ENCODE results near the gene ANKRD52.
"Not testable (repeated sequence)": the region's sequence is repeated elsewhere in the genome, so short reads cannot be mapped to it uniquely, and the experiment has no call there.

ANKRD52 gene

DNA sequence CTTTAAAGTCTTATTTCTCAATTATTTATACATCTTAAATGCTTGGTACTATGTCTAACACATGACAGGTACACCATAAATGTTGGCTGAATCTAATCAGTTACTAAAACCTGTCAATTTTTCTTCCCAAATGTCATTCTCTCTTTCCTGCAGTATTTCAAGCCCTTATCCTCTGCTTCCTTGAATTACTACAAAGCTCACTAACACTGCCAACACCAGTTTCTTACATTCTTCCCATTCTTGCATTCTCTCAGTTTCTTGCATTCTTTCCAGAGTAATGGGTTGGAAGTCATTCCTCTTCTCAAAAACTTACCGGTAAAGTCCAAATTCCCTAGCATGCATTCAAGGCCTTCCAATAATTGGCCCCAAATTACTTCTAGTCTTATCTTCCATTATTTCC lies 59.3 kb downstream of the ANKRD52 start:
- no peak overlapping the region for H3K9ac ChIP-seq (ENCODE audit: low read length)
- TF ChIP-seq EZH2phosphoT487 (IDR thresholded peaks at IDR 0.05; ENCODE audit: low read depth) = no peak
- TF ChIP-seq, protein P1, sequence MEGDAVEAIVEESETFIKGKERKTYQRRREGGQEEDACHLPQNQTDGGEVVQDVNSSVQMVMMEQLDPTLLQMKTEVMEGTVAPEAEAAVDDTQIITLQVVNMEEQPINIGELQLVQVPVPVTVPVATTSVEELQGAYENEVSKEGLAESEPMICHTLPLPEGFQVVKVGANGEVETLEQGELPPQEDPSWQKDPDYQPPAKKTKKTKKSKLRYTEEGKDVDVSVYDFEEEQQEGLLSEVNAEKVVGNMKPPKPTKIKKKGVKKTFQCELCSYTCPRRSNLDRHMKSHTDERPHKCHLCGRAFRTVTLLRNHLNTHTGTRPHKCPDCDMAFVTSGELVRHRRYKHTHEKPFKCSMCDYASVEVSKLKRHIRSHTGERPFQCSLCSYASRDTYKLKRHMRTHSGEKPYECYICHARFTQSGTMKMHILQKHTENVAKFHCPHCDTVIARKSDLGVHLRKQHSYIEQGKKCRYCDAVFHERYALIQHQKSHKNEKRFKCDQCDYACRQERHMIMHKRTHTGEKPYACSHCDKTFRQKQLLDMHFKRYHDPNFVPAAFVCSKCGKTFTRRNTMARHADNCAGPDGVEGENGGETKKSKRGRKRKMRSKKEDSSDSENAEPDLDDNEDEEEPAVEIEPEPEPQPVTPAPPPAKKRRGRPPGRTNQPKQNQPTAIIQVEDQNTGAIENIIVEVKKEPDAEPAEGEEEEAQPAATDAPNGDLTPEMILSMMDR (IDR thresholded peaks at IDR 0.05; ENCODE audit: low read depth, low read length) = no peak

DNA sequence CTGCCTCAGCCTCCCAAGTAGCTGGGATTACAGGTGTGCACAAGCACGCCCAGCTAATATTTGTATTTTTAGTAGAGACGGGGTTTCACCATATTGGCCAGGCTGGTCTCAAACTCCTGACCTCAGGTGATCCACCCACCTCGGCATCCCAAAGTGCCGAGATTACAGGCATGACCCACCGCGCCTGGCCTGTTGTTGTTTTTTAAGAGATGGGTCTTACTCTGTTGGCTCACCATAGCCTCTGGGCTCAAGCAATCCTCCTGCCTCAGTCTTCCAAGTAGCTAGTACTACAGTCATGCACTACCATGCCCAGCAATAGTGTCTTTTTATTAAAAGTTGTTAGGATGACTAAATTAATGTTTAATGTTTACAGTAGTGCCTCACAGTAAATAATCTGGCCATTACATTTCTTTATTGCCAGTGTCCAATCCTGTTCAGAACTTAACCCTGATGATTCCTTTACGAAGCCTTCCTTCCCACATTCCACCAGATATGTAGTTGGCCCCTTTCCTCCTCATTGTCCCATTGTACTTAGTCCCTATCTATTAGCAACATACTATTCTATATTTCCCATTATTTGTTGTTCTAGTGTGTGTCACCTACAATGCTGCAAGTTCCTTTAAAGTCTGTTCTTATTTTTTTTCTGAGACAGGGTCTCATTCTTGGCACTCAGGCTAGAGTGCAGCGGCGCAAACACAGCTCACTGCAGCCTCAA lies 60.1 kb downstream of the ANKRD52 start:
- Histone ChIP-seq H3K9me3 (ENCODE audit: insufficient read depth, low read length) (no peaks in the 10 kb centered on the region), H3K36me3 (replicated peaks; ENCODE audit: low read depth, low read length) (no peaks in the 10 kb centered on the region), H2AFZ (ENCODE audit: low read depth, low read length) (no peak overlapping the region), H3K27ac (ENCODE audit: low read length) (no peak overlapping the region), H3K4me2 (ENCODE audit: low read length) (no peak overlapping the region), H3K27me3 (ENCODE audit: low read depth, low read length) (no peaks in the 10 kb centered on the region), H3K9ac (ENCODE audit: low read length) (no peak overlapping the region), H3K4me3 (ENCODE audit: low read length) (no peak overlapping the region), H3K79me2 (ENCODE audit: low read length) (no peaks in the 10 kb centered on the region), H3K4me1 (ENCODE audit: low read length) (peaks cover 4% of the 10 kb centered on the region; the same call in 1 of the 2 replicates), H4K20me1 (ENCODE audit: insufficient read depth, low read length) (no peaks in the 10 kb centered on the region)
- TF ChIP-seq, protein P1 (IDR thresholded peaks at IDR 0.05; ENCODE audit: low read depth, low read length) = no peak
- no peak for TF ChIP-seq EZH2phosphoT487 (IDR thresholded peaks at IDR 0.05; ENCODE audit: low read depth)

More for the DNA sequence above, 59.3 kb downstream of the ANKRD52 start:
- H3K79me2 ChIP-seq (ENCODE audit: low read length) = no peaks in the 10 kb centered on the region
- no peak overlapping the region for H3K4me2 ChIP-seq (ENCODE audit: low read length)
- no peaks in the 10 kb centered on the region for H3K4me1 ChIP-seq (ENCODE audit: low read length)
- no peaks in the 10 kb centered on the region for H4K20me1 ChIP-seq (ENCODE audit: insufficient read depth, low read length)
- H3K4me3 ChIP-seq (ENCODE audit: low read length) = no peak overlapping the region
- no peaks in the 10 kb centered on the region for H3K9me3 ChIP-seq (ENCODE audit: insufficient read depth, low read length)
- H2AFZ ChIP-seq (ENCODE audit: low read depth, low read length) = no peak overlapping the region
- H3K27ac ChIP-seq (ENCODE audit: low read length) = no peak overlapping the region
- no peaks in the 10 kb centered on the region for H3K36me3 ChIP-seq (replicated peaks; ENCODE audit: low read depth, low read length)
- no peaks in the 10 kb centered on the region for H3K27me3 ChIP-seq (ENCODE audit: low read depth, low read length)

DNA sequence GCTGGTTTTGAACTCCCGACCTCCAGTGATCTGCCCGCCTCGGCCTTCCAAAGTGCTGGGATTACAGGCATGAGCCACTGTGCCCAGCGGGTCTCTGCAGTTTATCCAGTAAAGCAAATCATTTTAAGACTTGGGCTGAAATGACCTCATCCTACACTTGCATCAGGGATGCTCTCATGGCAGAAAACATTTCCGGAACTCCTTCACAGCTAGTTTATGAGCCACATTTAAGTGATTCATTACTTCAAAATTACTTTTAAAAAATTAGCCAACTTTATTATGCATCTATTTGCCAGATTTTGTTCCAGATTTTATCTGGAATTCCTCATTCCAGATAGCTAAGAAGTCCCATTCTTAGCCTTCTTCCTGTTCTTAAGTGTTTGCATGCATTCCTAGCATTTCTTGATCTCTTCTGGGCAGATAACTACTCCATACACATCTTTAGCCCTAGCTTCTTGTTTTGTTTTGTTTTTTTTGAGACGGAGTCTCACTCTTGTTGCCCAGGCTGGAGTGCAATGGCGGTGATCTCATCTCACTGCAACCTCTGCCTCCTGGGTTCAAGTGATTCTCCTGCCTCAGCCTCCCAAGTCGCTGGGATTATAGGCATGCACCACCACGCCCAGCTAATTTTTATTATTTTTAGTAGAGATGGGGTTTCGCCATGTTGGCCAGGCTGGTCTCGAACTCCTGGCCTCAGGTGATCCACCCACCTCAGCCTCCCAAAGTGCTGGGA lies 61.2 kb downstream of the ANKRD52 start:
- H3K9ac ChIP-seq (ENCODE audit: low read length); H3K79me2 ChIP-seq (ENCODE audit: low read length); H4K20me1 ChIP-seq (ENCODE audit: insufficient read depth, low read length); H3K27me3 ChIP-seq (ENCODE audit: low read depth, low read length); H3K4me2 ChIP-seq (ENCODE audit: low read length); H3K27ac ChIP-seq (ENCODE audit: low read length); H3K9me3 ChIP-seq (ENCODE audit: insufficient read depth, low read length); H3K36me3 ChIP-seq (replicated peaks; ENCODE audit: low read depth, low read length); H2AFZ ChIP-seq (ENCODE audit: low read depth, low read length); H3K4me1 ChIP-seq (ENCODE audit: low read length); H3K4me3 ChIP-seq (ENCODE audit: low read length): not testable (repeated sequence)

DNA sequence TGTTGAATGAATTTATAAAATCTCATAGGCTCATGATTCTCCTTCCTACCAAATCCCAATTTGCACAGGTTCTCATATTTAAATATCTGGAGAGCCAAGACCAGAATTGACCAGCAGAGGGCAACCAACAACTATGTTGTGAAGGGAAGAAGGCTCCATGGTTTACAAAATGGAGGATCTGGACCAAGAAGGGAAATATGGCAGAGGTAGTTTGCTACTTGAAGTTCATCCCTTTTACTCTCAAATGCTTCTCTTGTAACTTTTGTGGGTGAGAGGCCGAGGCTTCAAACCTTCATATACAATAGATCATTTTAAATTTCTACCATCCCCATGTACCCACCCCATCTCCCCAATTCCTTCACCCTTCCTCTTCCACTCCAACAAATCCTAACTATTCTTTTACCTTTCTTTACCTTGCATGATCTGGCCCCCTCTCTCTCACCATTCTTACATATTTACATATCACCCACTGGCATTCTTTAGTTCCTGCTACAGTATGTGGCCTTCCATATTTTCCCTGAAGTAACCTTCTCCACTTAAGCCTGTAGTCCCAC lies 65.1 kb downstream of the ANKRD52 start:
- peak overlapping the region; percentile 11; the same call in 1 of the 2 replicates for H3K4me3 ChIP-seq (ENCODE audit: low read length)
- 0 out of 2 replicates have a peak overlapping the region, but pooled peaks have one; percentile 9 for H3K9ac ChIP-seq (ENCODE audit: low read length)
- no peak overlapping the region for H3K27ac ChIP-seq (ENCODE audit: low read length)
- H3K79me2 ChIP-seq (ENCODE audit: low read length) = peaks cover 11% of the 10 kb centered on the region
- no peaks in the 10 kb centered on the region for H3K36me3 ChIP-seq (replicated peaks; ENCODE audit: low read depth, low read length)
- peak overlapping the region; percentile 95 for H2AFZ ChIP-seq (ENCODE audit: low read depth, low read length)
- peak overlapping the region; percentile 44 for H3K4me2 ChIP-seq (ENCODE audit: low read length)
- no peaks in the 10 kb centered on the region for H3K27me3 ChIP-seq (ENCODE audit: low read depth, low read length)
- H3K4me1 ChIP-seq (ENCODE audit: low read length) = peaks cover 12% of the 10 kb centered on the region
- TF ChIP-seq EZH2phosphoT487 (IDR thresholded peaks at IDR 0.05; ENCODE audit: low read depth) = no peak
- TF ChIP-seq, protein P1 (IDR thresholded peaks at IDR 0.05; ENCODE audit: low read depth, low read length) = peak; percentile 90
- peaks cover under 1% of the 10 kb centered on the region; the same call in 1 of the 2 replicates for H4K20me1 ChIP-seq (ENCODE audit: insufficient read depth, low read length)
- no peaks in the 10 kb centered on the region for H3K9me3 ChIP-seq (ENCODE audit: insufficient read depth, low read length)

Measured in OCI-LY3 (cell line).